Measurements from ENCODE around the gene BDNF.
"Not testable (repeated sequence)": the region's sequence is repeated elsewhere in the genome, so short reads cannot be mapped to it uniquely, and the experiment has no call there.

Gene BDNF

DNA sequence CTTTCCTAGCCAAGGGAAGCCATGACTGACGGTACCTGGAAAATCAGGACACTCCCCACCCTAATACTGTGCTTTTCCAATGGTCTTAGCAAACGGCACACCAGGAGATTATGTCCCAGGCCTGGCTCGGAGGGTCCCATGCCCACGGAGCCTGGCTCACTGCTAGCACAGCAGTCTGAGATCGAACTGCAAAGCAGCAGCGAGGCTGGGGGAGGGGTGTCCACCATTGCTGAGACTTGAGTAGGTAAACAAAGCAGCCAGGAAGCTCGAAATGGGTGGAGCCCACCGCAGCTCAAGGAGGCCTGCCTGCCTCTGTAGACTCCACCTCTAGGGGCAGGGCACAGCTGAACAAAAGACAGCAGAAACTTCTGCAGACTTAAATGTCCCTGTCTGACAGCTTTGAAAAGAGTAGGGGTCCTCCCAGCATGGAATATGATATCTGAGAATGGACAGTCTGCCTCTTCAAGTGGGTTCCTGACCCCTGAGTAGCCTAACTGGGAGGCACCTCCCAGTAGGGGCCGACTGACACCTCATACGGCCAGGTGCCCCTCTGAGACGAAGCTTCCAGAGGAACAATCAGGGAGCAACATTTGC is 34.6 kb downstream of the BDNF start:
- not testable (repeated sequence) for DNase-seq

DNA sequence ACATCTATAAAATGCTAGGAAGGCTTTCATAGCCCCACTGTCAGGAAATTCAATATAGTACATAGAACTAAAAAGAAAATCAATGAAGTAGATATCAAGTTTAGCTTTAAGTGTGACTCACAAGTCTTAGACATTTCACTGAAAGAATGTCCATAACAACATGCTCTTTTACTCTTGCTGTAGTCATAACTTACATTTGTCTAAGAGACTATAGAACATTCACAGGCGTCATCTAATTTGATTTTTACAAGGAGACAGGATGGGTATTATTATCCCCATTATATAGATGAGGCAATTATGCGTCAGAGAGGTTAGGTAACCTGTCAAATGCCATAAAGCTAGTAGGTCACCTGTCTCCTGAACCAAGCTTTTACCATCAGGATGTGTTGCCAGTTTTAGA is 36.9 kb downstream of the BDNF start:
- no peak for DNase-seq

DNA sequence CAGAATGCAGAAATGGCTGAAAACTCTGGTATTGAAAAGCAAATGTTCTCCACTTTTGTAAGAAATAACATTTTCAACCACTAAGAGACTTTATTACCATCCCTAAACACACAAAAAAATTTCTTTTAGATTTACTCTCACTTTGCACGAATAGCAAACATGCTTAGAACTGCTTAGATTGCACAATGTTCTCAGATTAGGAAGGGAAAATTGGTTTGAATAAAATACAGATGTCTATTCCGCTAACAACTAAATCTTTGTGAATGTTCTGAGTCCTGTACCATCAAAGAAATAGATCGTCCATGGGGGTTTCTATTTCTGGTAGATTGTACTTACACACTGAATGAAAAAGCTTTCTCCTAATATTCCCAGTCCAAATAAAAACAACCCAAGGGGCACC is 40.1 kb downstream of the BDNF start:
- DNase-seq = no peak

DNA sequence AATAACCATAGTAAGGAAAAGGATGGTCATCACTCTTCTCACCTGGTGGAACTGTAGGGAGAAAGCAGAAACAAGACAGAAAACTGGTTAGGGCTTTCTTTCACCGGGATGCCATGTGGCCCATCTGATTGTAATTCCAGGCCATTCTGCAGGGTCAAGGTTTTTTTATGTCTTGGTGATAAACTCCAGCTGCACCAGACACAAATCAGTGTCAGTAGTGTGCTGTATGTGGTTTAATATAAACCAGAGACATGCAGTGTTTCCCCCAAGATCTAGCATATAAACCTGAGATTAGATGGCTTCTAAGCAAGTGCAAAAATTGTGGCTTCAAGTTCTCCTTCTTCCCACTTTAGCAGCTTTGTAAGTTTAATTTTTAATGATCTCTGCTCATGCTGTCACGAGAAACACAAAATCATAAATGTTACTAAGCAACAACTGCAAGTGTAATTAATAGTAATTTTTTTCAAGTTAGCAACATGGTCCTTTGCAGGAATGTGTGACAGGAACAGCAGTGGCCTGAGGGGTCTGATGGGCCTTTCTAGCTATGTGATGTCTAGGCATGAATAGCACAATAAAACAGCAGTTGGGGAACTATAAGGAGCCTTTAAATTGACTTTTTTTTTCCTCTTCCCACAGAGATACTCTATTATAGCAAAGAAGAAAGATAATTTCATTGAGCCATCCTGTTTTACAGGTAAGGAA is 41.6 kb downstream of the BDNF start:
- DNase-seq = no peak

DNA sequence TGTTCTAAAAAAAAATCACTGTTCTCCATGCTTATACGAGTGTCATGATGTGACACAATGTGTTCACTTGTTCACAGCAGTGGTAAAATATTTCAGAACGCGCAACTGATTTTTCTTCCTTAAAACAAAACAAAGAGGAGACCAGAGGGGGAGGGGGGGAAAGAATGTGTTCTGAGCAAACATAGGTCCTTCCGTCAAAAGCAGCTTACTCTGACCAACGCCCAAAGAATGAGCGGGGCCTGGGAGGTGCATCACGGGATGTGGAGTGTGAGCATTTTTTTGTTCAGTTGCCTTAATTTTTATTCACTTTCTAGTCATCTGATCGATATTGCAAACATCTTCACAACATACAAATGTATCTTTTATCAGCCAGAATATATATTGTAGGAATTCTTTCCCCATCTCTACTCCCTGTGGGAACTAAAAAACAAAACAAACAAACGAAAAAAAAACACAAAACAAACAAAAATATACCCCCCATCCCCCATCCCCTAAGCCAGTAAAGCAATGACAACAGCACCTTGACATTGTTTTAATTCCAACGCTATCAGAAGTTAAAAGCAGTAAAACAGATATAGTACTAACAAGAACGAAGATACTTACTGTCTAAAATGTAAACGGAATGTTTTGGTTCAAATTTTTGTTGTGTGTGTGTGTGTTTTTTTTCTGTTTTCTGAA is 43.3 kb downstream of the BDNF start:
- no peak for DNase-seq

DNA sequence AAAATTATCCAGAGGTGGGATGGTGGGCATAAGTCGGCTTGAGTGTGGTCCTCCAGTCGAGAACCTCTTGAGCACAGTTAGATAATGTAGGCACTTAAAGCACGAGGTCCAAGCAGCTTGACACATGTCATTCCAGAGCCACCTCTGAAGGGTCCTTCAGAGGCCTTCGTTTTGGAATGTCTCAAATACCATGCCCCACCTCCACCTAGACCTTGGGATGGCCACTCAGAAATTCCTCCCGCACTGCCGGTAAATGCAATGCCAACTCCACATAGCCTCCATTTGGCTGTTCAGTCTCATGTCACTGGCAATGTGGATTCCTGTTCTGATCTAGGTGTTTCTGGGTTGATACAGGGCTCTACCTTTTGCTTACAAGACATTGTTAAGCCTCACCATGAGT is 43.9 kb downstream of the BDNF start:
- DNase-seq = peak; percentile 6 to 8

DNA sequence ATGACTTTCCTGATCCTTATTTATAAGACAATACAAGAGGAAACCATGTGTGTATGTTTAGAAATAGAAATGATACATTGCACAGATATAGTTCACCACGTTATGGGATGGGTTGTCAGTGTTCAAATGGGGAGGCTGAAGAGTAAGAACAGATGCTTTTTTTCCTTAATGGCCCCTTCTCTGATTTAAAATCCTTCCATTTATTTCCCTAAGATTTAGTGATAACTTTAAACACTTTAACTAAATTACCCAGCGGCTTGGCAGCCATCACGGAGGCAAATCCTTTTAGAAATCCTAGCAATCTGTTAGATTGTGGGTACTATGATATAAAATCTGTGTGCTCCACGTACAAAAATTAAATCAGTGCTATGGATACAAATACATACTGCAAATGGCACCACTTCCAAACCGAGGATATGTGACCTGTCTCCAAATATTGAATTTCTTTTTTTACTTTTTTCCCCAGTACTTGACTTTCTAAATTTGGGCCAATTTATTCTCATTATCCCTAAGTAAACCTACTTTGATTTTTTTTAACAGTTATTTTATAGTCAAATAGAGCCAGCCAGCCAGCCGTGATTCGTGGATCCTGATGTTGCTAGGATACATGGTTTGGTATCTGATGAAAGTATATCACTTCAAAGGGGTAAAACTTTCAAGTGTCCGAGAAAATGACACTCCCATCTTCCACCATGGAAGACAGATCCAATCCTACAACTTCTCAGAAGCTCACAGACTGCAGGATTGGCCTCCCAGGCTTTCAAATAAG is 46.1 kb downstream of the BDNF start:
- DNase-seq = no peak

DNA sequence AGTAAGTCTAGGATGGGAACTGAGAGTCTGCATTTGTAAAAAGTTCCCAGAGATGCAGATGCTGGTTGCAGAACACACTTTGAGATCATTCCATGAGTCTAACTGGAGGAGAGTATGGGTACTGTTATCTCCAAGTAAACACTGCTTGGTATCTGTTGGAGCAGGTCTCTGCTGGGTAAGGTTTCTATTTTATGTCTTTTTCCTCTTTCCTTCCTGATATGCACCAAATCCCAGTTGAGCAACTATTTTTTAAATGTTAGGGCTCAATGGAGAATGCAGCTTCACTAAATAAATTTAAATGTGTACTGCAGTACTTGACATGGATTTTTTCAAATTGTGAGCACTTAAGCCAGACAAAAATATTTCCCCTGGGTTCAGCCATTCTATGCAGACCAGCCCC is 48.5 kb downstream of the BDNF start:
- DNase-seq = no peak

DNA sequence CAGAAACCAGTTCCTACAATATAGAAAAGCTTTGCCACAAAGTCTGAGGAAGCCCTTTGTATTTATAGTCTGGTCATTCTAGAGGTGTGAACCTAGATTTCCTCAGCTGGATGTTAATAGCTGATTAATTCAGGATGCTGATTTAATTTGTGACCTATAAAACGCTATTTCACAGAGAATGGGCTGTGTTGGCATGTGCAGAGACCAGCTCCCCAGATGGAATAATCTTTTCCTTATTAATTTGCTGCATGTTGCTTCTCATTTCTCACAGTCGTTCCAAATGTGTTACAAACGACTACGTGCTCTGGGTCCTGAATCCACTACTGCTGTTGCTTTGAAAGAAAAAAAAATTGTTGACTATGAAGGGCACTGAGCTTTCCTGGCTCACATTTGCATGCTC is 49.3 kb downstream of the BDNF start:
- no peak for DNase-seq

DNA sequence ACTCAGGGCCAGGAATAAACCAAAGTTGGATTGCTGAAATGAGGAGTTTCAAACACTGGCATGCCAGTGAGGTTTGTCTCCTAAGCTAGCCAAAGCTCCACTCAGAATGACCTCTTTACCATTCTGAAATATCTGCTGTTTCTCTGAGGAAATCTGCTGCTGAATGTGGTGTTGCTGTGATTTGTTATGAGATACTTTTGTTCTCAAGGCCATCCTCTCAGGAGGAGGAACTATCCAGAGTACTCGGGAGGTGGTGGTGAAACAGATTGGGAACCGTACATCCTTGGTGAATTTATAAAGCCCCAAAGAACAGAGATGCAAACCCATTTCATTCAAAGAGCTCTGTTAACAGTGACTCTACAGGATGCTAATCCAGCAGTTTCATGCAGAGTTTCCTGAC is 50.5 kb downstream of the BDNF start:
- no peak for DNase-seq

DNA sequence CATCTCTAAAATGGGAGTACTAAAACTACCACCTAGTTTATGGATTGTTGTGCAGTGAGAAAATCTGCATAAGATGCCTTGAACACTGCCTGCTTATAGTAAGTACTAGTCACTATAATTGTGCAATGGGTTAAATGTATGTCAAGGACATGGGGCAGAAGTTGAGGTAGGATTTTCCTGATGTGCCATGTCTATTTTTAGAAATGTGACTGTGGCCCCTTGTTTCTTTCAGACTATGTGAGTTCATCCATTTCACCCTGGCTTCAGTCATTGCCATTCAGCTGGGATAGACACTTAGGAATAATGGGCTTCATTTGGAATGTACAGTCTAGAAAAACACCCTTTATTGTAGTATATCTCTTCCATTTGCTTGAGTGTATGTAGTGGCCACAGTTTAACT is 51.4 kb downstream of the BDNF start:
- no peak for DNase-seq

DNA sequence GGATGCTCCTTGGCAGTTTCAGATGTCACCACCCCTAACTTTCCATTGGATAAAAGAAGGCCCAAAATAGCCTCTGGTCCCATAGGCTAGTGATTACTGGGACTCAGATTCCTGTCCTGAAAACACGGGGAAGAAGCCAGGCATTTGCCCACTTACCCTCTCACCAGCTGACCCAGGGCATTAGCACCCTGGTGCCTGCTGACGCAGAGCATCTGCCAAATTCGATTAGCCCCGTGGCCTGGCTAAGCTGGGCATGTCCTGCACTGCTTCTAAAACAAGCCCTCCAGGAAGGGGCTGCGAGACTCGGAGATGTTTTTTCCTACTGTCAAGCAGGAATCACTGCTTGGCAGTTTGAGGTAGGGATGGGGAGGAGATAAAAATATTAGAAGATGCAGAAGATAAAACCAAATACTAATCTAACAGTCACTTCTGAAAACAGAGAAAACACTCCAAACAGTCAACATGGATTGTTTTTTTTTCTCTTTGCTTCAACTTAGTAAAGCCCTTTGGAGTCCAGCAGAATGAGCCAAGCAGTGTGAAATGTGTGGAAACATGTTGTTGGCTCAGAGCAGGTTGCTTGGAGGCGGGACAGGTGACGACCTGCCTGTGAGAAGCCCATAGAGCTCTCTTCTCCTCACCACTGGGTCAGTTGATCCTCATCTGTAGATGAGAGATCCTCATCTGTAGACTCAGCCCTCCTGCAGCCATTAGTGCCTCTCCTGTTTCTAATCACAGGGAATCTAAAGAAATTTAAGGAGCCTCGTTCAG is 54.0 kb downstream of the BDNF start:
- no peak for DNase-seq

DNA sequence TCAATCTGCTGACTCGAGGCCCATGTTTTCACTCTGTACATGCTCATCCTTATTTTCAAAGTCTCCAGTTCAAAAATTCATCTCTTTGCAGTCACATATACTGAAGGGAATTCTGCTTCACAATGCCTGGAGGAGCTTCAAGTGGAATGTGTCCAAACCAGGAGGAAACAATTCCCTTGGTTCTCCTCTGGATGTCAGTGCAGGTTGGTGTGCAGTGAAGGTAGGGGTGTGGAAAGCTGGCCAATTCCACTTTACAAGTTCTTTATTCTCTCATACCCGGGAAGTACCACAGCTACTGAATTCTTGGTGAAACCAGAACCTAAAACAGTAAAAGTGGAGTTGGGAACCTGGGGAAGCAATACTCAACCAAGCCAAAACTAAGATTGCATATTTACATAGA is 57.3 kb downstream of the BDNF start:
- no peak for DNase-seq

DNA sequence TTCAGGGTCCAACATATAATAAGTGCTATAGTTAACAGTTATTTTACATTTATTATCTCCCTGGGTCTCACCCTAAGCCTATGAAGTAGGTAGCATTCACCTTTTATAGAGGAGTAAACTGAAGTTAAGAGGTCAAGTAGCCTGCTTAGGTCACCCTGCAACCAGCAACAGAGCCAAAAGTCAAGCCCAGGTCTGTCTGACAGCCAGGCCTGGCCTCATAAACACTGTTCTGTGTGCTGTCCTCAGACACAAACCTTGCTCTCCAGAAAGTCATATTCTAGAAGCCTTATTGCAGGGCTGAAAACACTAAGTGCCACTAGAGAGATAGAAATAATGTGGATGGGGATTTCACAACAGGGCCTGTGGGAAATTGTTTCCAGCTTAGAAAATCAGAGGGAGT is 59.3 kb downstream of the BDNF start:
- DNase-seq = no peak

DNA sequence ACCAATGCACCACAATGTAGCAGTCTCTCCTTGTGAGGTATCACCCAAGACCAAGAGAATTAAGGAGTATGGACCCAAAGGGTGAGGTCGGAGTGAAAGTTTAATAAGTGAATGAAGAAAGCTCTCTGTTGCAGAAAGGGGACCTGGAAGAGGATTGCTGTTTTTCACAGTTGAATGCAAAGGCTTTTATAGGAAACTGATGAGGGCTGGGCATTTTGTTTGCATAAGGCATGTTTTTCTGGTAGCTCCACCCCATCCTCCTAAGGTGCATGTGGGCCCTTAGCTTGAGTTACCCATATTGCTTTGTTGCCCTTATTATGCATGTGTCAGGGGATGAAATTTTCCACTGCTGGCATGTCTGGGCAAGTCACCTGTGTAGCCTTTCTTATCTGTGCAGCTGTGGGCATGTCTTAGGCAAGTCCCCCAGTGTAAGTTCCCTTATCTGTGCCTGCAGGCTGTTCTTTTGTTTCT is 64.7 kb downstream of the BDNF start:
- DNase-seq = no peak

DNA sequence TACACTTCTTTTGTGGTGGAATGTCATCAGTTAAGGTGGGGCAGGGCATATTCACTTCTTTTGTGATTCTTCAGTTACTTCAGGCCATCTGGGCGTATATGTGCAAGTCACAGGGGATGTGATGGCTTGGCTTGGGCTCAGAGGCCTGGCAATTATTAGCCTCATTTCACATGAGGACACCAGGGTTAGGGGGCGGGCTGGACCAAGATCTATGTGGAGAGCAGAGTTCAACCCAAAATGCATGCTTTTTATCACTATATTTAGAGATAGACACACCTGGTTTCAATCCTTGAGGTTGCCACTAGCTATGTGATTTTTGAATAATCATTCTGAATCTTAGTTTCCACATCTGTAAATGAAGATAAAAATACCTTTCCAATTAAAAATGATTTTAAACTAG is 65.5 kb downstream of the BDNF start:
- DNase-seq = not testable (repeated sequence)

DNA sequence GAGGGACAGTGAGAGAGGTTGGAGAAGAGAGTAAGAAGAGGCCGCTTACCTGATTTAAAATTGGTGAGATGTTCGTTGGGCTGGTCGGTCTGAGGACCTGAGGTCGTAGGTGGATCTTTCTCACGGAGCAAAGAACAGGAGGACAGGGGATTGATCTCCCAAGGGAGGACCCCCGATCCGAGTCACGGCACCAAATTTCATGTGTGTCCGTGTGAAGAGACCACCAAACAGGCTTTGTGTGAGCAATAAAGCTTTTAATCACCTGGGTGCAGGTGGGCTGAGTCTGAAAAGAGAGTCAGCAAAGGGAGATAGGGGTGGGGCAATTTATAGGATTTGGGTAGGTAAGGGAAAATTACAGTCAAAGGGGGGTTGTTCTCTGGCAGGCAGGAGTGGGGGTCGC is 66.0 kb downstream of the BDNF start:
- not testable (repeated sequence) for DNase-seq

DNA sequence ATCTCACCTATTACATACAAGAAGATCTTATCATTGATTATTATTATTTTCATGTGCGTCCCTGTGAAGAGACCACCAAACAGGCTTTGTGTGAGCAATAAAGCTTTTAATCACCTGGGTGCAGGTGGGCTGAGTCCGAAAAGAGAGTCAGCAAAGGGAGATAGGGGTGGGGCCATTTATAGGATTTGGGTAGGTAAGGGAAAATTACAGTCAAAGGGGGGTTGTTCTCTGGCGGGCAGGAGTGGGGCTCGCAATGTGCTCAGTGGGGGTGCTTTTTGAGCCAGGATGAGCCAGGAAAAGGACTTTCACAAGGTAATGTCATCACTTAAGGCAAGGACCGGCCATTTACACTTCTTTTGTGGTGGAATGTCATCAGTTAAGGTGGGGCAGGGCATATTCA is 71.2 kb downstream of the BDNF start:
- DNase-seq = not testable (repeated sequence)

DNA sequence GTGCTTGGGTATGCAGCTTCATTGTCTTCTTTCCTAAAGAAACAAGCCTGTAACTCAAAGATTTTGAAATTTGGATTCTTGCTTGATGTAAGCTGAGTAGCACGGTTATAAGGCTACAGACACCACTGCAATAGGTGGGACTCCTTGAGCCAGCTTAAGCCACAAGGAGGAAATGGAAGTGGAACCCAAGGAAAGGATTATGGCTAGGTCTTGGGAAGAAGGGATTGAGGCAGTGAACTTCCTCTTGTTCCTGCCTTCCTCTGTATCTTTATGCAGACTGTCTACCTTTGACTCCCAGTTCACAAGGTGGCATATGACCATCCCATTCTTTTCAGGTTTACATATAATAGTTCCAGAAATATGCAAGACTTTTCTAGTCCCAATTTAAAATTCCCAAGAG is 72.3 kb downstream of the BDNF start:
- no peak for DNase-seq

DNA sequence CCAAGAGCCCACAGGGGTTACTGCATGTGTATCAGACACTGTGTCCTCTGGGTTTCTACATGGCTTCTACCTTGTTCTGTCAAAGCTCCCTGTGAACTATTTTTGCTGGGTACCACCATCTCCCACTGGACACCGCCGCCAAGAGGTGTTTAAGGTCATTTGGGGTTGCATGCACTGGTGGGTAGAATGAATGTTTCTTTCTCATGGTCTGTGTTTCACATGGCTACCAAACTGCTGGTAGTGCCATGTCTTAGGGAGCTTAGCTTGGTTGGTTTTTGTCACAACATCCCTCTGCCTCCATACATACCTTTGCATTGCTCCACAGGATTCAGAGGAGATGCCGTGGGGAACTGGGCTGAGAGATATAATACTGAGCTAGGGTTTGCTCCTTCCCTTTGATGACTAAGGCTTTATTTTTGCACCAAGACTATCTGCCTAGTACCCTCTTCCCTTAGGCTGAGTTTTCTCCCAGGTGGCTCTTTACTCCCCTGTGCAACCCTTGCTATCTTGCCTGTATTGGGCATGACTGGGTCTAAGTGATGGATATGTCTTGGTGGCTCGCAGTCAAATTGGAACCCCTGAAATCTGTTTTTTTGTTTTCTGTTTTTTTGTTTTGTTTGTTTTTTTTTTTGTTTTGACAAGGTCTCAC is 73.2 kb downstream of the BDNF start:
- DNase-seq = no peak

DNA sequence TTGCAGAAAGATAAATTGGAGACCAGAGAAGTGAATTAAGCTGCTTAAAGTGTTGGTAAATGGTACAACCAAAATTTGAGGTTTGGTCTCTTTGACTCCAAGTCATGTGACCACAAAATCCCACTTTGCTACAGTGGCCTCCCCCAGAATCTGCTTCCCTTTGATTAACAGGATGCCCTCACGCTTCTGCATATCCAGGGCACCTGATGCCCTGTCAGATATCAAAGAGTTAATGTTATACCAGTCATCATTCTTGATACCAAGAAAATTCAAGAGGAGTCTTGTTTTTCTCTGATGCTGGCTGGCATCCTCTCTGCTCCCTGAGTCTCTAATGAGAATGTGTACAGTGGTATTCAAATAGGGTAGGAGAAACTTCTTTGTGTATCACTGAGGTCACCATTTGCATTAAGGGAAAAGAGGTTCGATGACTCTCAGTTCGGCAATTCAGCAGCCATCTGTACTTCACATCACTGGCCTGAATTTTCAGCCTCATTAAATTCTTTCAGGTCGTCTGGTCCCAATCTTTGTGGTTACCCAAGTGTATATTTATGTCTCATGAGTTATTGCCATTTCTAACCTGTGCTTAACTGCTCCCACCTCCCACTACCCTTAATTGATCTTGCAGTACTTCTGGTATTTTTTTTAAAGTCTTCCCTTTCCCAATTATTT is 73.9 kb downstream of the BDNF start:
- no peak for DNase-seq
